Measurements from ENCODE around the gene ST8SIA5.

The ST8SIA5 gene

DNA sequence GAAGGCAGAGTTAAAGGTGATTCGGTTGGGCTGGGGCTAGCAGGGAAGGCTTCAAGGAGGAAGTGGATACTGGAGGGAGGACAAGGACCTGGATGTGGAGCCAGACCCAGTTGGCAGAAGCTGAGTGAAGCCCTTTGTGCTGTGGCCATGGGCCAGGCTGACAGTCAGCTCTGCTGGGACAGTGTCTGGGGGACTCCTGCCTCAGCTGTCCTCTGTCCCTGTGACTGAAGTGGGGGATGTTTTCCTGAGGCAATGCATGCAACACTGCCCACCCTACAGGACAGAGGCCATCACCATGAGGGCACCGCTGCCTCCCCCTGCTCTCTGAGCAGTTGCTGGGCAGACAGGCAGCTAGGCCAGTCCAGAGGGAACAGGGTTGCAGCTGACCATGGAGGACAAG is 40.0 kb downstream of the ST8SIA5 start:
- ATAC-seq (ENCODE audit: low read depth) (no peak), DNase-seq (ENCODE audit: low spot score) (no peak)
- H3K27me3 ChIP-seq (ENCODE audit: insufficient read depth, poor library complexity, severe bottlenecking) = no peaks in the 10 kb centered on the region
- TF ChIP-seq, protein P1, sequence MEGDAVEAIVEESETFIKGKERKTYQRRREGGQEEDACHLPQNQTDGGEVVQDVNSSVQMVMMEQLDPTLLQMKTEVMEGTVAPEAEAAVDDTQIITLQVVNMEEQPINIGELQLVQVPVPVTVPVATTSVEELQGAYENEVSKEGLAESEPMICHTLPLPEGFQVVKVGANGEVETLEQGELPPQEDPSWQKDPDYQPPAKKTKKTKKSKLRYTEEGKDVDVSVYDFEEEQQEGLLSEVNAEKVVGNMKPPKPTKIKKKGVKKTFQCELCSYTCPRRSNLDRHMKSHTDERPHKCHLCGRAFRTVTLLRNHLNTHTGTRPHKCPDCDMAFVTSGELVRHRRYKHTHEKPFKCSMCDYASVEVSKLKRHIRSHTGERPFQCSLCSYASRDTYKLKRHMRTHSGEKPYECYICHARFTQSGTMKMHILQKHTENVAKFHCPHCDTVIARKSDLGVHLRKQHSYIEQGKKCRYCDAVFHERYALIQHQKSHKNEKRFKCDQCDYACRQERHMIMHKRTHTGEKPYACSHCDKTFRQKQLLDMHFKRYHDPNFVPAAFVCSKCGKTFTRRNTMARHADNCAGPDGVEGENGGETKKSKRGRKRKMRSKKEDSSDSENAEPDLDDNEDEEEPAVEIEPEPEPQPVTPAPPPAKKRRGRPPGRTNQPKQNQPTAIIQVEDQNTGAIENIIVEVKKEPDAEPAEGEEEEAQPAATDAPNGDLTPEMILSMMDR (IDR thresholded peaks at IDR 0.05; ENCODE audit: poor library complexity, severe bottlenecking) = no peak
- no peaks in the 10 kb centered on the region for H3K36me3 ChIP-seq (ENCODE audit: low read depth)
- H3K4me3 ChIP-seq (ENCODE audit: severe bottlenecking) = no peak overlapping the region
- H3K9me3 ChIP-seq (ENCODE audit: severe bottlenecking) = no peaks in the 10 kb centered on the region
- H3K4me1 ChIP-seq (ENCODE audit: insufficient read depth, poor library complexity, severe bottlenecking) = peaks cover 3% of the 10 kb centered on the region
- H3K27ac ChIP-seq (ENCODE audit: poor library complexity, severe bottlenecking) = no peak overlapping the region

DNA sequence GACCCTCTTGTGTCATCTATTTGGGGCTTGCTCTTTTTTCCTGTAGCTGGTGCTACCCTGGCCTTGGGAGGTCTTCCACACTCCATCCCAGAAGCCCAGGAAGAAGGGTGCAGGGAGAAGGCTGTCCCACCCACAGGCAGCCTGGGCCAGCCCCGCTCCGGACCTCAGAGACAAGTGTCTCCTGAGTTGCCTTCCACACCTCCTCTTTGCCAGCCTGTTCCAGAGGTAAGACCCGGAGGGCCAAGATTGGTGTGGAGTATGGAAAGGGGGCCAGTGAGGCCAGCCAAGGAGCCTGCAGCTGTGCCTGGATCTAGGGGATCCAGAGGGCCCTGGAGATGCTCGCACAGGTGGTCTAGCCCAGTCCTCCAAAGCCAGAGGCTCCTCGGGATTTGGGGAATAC is 40.5 kb downstream of the ST8SIA5 start:
- H3K4me3 ChIP-seq (ENCODE audit: severe bottlenecking) = no peak overlapping the region
- no peak overlapping the region for H3K27ac ChIP-seq (ENCODE audit: poor library complexity, severe bottlenecking)
- DNase-seq (ENCODE audit: low spot score) (no peak), ATAC-seq (ENCODE audit: low read depth) (no peak)
- TF ChIP-seq, protein P1 (IDR thresholded peaks at IDR 0.05; ENCODE audit: poor library complexity, severe bottlenecking) = no peak
- H3K9me3 ChIP-seq (ENCODE audit: severe bottlenecking) = no peaks in the 10 kb centered on the region
- peaks cover 3% of the 10 kb centered on the region for H3K4me1 ChIP-seq (ENCODE audit: insufficient read depth, poor library complexity, severe bottlenecking)
- no peaks in the 10 kb centered on the region for H3K36me3 ChIP-seq (ENCODE audit: low read depth)
- H3K27me3 ChIP-seq (ENCODE audit: insufficient read depth, poor library complexity, severe bottlenecking) = no peaks in the 10 kb centered on the region

DNA sequence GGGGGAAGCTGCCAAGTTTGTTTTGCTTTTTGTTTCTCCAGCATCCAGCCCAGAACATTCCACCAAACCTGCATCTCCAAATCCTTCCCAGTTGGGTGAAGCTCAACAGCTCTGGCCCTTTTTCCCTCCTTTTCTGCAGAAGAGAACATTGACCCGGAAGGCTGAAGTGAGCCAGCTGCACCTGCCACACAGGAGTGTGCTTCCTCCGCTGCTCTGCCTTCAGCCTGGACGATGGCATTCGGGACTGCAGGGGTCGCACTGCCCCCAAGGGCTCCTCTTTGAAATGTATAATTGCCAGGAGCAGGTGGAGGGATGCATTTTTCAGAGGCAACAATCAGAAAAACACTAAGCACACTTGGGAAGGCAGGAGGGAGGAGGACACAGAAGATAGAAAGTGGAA is 41.8 kb downstream of the ST8SIA5 start:
- H3K4me1 ChIP-seq (ENCODE audit: insufficient read depth, poor library complexity, severe bottlenecking) = peaks cover 3% of the 10 kb centered on the region
- H3K36me3 ChIP-seq (ENCODE audit: low read depth) = no peaks in the 10 kb centered on the region
- TF ChIP-seq, protein P1 (IDR thresholded peaks at IDR 0.05; ENCODE audit: poor library complexity, severe bottlenecking) = no peak
- ATAC-seq (ENCODE audit: low read depth) = no peak
- no peaks in the 10 kb centered on the region for H3K27me3 ChIP-seq (ENCODE audit: insufficient read depth, poor library complexity, severe bottlenecking)
- DNase-seq (ENCODE audit: low spot score) = no peak
- H3K27ac ChIP-seq (ENCODE audit: poor library complexity, severe bottlenecking) = no peak overlapping the region
- H3K4me3 ChIP-seq (ENCODE audit: severe bottlenecking) = no peak overlapping the region
- H3K9me3 ChIP-seq (ENCODE audit: severe bottlenecking) = no peaks in the 10 kb centered on the region

DNA sequence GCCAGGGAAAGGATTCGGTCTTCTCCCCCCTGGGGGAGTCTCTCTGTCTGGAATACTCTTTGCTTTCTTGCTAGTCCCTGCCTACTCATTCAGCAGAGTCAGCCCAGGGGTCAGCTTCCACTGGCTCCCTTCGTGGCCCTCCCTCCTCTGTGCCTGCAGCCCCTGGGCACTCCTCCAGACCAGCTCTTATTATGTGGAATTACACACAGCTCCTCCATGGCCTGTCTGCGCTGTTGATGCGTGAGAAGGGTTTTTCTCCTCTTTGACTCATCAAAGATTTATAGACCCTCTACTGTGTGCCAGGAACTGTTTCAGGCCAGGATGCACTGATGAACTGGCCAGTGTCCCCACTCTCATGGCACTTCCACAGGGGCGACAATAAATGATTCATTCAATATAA is 44.4 kb downstream of the ST8SIA5 start:
- ATAC-seq (ENCODE audit: low read depth) (no peak; the same call in 2 of the 3 replicates), DNase-seq (ENCODE audit: low spot score) (no peak)
- H3K27ac ChIP-seq (ENCODE audit: poor library complexity, severe bottlenecking) = no peak overlapping the region
- no peaks in the 10 kb centered on the region for H3K27me3 ChIP-seq (ENCODE audit: insufficient read depth, poor library complexity, severe bottlenecking)
- H3K36me3 ChIP-seq (ENCODE audit: low read depth) = no peaks in the 10 kb centered on the region
- H3K9me3 ChIP-seq (ENCODE audit: severe bottlenecking) = no peaks in the 10 kb centered on the region
- H3K4me1 ChIP-seq (ENCODE audit: insufficient read depth, poor library complexity, severe bottlenecking) = no peaks in the 10 kb centered on the region
- TF ChIP-seq, protein P1 (IDR thresholded peaks at IDR 0.05; ENCODE audit: poor library complexity, severe bottlenecking) = no peak
- H3K4me3 ChIP-seq (ENCODE audit: severe bottlenecking) = no peak overlapping the region

DNA sequence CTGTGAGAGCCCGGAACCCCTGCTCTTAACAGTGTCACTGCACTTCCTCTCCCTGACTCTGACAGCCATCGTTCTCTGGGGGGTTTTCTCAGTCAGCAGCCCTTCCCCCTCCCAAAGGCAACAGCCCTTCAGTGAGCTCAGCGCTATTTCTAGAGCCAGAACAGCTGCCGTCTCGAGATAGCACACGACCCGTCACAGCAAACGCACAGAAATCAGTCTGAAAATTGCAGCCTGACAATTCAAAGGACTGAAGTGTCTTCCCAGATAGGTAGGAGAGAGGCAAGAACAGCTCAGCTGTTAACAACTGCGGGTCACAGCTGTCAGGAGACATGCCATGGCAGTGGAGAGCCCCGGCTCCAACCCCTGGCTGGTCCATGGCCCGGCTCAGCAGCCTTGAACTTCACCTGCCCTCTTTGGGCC is 45.4 kb downstream of the ST8SIA5 start:
- TF ChIP-seq, protein P1 (IDR thresholded peaks at IDR 0.05; ENCODE audit: poor library complexity, severe bottlenecking) = no peak
- Histone ChIP-seq H3K4me3 (ENCODE audit: severe bottlenecking) (no peak overlapping the region), H3K27me3 (ENCODE audit: insufficient read depth, poor library complexity, severe bottlenecking) (no peaks in the 10 kb centered on the region), H3K27ac (ENCODE audit: poor library complexity, severe bottlenecking) (no peak overlapping the region), H3K36me3 (ENCODE audit: low read depth) (no peaks in the 10 kb centered on the region), H3K4me1 (ENCODE audit: insufficient read depth, poor library complexity, severe bottlenecking) (no peaks in the 10 kb centered on the region), H3K9me3 (ENCODE audit: severe bottlenecking) (no peaks in the 10 kb centered on the region)
- DNase-seq (ENCODE audit: low spot score) = no peak
- ATAC-seq (ENCODE audit: low read depth) = no peak

Measured in RWPE2 (cell line).